ENCODE results near the gene IGF1. TPM values are rescaled to one million over a fixed set of nuclear protein-coding genes. Genes with fewer than 3 reads are reported as not detected.

The IGF1 gene
- total and polyA plus RNA-seq, 4 donors: 5.0 to 60.7 (median 10.5) TPM

DNA sequence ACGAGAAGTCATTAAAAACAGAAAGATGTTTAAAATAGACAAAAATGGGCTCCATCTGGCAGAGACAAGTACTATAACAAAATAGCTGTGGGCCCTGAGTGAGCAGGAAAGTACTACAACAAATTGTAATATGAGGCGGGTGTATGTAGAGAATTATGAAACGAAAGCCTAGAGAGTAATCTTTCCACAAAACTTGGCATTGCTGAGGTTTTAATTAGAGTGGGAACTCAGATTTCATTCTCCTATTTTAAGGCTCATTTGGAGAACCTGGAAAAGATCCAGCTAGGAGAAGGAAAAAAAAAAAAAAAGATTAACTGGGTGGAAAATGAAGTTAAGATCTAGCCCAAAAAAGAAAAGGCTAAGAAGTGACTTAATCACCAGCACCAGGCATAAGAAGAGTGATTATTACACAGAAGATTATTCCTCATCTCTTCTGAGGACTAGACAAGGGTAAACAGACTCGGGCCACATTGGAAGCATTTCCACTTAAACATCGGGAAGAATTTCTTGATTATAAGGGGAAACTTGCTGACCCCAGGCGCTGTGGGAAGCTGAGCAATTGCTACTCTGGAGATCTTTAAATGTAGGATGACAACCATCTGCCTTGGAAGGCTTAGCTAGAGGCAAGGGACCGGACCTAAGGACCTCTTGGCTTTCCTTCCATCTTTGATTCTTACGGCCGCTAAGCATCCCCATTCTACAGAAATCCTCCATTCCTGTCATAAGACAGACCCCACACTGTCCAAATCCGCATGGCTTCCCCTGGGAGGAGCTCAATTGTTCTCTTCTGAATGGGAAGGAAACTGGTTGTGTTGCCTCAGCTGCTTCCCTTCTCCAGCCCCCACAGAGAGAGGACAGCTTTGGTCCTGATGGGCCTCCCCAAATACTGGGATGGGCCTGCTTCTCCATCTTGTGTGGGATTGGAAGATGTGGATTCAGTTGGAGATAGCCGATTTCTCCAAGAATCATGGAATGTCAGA lies 40.6 kb downstream of the IGF1 start:
- ATAC-seq (ENCODE audit: insufficient read depth, low FRiP score): peak; percentile 60
- WGBS, 2 donors: 72 to 81% methylated on average over 11 of the region's 11 CpGs
- Histone ChIP-seq H3K9ac (ENCODE audit: insufficient read depth in 1 of 2, low read length in 2 of 2) (no peak overlapping the region), H3K27me3 (ENCODE audit: control insufficient read depth in 3 of 3, insufficient read depth in 3 of 3, low read length in 2 of 3) (no peaks in the 10 kb centered on the region), H3K36me3 (ENCODE audit: control insufficient read depth in 4 of 4, insufficient read depth in 4 of 4, low read length in 4 of 4) (no peaks in the 10 kb centered on the region), H3K4me3 (no peak overlapping the region), H3K4me1 (ENCODE audit: control insufficient read depth in 5 of 5, insufficient read depth in 5 of 5, low read length in 5 of 5) (peaks cover 0 to 19% (median 5%) of the 10 kb centered on the region in 5 donors), H3K27ac (ENCODE audit: low read depth in 1 of 2, low read length in 1 of 2) (no peak overlapping the region), H3K9me3 (ENCODE audit: control insufficient read depth in 4 of 4, insufficient read depth in 3 of 4, low read length in 3 of 4) (no peaks in the 10 kb centered on the region)
- DNase-seq: peak; percentile 26 to 94 (median 94)
- TF ChIP-seq, protein P1, sequence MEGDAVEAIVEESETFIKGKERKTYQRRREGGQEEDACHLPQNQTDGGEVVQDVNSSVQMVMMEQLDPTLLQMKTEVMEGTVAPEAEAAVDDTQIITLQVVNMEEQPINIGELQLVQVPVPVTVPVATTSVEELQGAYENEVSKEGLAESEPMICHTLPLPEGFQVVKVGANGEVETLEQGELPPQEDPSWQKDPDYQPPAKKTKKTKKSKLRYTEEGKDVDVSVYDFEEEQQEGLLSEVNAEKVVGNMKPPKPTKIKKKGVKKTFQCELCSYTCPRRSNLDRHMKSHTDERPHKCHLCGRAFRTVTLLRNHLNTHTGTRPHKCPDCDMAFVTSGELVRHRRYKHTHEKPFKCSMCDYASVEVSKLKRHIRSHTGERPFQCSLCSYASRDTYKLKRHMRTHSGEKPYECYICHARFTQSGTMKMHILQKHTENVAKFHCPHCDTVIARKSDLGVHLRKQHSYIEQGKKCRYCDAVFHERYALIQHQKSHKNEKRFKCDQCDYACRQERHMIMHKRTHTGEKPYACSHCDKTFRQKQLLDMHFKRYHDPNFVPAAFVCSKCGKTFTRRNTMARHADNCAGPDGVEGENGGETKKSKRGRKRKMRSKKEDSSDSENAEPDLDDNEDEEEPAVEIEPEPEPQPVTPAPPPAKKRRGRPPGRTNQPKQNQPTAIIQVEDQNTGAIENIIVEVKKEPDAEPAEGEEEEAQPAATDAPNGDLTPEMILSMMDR (IDR thresholded peaks at IDR 0.05; ENCODE audit: control extremely low read depth, extremely low read depth): no peak

DNA sequence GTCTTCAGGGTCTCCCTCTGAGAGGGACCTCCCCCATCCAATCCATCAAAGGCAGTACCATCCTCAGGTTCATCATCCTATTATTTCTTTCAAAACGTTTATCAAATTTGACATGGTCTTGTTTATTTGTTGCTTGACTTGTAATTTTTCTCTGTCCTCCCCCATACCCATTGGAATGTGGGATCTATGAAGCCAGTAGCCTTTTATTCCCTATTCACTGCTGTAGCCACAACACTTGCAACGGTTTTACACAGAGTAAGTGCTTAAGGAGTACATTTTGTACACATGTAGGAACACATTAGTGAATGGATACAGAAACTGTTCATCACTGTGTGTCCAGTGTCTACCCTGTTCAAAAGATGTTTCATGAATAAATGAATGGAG lies 41.5 kb downstream of the IGF1 start:
- Histone ChIP-seq H3K9me3 (ENCODE audit: control insufficient read depth in 4 of 4, insufficient read depth in 3 of 4, low read length in 3 of 4) (no peaks in the 10 kb centered on the region), H3K9ac (ENCODE audit: insufficient read depth in 1 of 2, low read length in 2 of 2) (no peak overlapping the region), H3K4me1 (ENCODE audit: control insufficient read depth in 5 of 5, insufficient read depth in 5 of 5, low read length in 5 of 5) (peaks cover 0 to 19% (median 5%) of the 10 kb centered on the region in 5 donors), H3K27me3 (ENCODE audit: control insufficient read depth in 3 of 3, insufficient read depth in 3 of 3, low read length in 2 of 3) (no peaks in the 10 kb centered on the region), H3K27ac (ENCODE audit: low read depth in 1 of 2, low read length in 1 of 2) (no peak overlapping the region), H3K4me3 (no peak overlapping the region), H3K36me3 (ENCODE audit: control insufficient read depth in 4 of 4, insufficient read depth in 4 of 4, low read length in 4 of 4) (no peaks in the 10 kb centered on the region)
- TF ChIP-seq, protein P1 (IDR thresholded peaks at IDR 0.05; ENCODE audit: control extremely low read depth, extremely low read depth): no peak
- 49 to 71% methylated on average over 2 of the region's 2 CpGs for WGBS, 2 donors
- ATAC-seq (ENCODE audit: insufficient read depth, low FRiP score): no peak
- no peak for DNase-seq

DNA sequence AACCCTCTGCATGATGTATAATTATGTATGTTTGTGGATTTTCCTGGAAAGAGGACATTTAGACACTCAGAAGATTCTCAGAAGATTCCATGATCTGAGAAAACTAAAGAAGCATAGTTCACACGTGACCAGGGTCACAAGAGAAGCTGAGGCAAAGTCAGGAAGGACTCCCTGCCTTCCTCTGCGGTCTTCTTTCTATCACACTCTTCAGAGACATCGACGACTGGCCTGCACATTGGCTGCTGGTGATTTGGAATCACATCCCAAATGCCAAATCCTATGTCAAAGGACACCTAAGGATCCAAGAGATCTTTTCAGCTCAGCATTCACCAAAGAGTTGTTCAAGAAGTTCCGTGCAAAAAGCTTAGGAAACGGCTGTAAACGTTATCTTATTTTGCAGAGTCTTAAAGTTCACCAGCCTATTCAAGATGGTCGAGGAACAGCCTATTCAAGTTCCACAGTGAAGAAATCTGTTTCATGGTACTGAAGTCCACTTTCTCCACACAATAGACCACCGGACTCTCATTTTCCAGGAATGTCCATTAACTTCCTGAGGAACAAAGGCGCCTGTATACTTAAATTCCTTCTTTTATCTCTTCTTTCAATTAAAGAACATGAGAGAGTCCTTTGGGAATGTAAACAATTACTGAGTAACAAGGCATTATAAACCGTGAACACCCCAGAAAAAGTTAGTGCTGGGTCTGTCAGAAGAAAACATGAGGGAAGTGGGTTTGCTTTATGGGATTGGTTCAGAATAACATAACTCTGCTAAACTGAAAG lies 42.1 kb downstream of the IGF1 start:
- H3K9me3 ChIP-seq (ENCODE audit: control insufficient read depth in 4 of 4, insufficient read depth in 3 of 4, low read length in 3 of 4): no peaks in the 10 kb centered on the region
- H3K4me3 ChIP-seq: no peak overlapping the region
- peaks cover 0 to 25% (median 5%) of the 10 kb centered on the region in 5 donors for H3K4me1 ChIP-seq (ENCODE audit: control insufficient read depth in 5 of 5, insufficient read depth in 5 of 5, low read length in 5 of 5)
- 67 to 71% methylated on average over 11 of the region's 11 CpGs for WGBS, 2 donors
- no peaks in the 10 kb centered on the region for H3K27me3 ChIP-seq (ENCODE audit: control insufficient read depth in 3 of 3, insufficient read depth in 3 of 3, low read length in 2 of 3)
- H3K27ac ChIP-seq (ENCODE audit: low read depth in 1 of 2, low read length in 1 of 2): no peak overlapping the region
- H3K36me3 ChIP-seq (ENCODE audit: control insufficient read depth in 4 of 4, insufficient read depth in 4 of 4, low read length in 4 of 4): no peaks in the 10 kb centered on the region
- ATAC-seq (ENCODE audit: insufficient read depth, low FRiP score) (no peak), DNase-seq (no peak)
- TF ChIP-seq, protein P1 (IDR thresholded peaks at IDR 0.05; ENCODE audit: control extremely low read depth, extremely low read depth): no peak
- H3K9ac ChIP-seq (ENCODE audit: insufficient read depth in 1 of 2, low read length in 2 of 2): no peak overlapping the region

All from lung (tissue), 12 donors.